NCI-H446 treated with DMSO at 0.1 percent for 48 hours (cell line): ENCODE results near the gene CNNM1.

Experiments used
- DNase-seq: peaks from one replicate; lab custom pipeline; 2025; lab: John Stamatoyannopoulos, UW

CNNM1 gene

GRCh38 chr10:99418910-99419624, 89.9 kb downstream of the CNNM1 start:
- DNase-seq: no peak

DNA sequence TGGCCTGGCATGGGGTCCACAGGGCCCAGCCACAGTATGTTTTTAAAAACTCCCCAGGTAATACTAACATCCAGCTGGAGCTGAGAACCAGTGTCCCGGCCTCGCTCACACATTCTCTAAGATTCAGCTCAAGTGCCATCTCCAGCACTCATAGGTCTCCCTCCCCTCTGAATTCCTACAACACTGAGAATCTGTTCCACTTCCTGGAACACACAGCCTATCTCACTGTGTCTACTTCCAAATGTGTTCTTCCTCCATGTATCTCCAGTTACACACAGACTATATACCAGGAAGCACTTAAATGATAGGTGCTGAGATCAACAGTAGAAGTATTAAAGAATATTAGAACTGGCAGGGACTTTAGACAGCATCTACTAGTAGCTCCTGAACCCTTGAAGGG, 90.5 kb downstream of the CNNM1 start:
- DNase-seq: no peak

DNA sequence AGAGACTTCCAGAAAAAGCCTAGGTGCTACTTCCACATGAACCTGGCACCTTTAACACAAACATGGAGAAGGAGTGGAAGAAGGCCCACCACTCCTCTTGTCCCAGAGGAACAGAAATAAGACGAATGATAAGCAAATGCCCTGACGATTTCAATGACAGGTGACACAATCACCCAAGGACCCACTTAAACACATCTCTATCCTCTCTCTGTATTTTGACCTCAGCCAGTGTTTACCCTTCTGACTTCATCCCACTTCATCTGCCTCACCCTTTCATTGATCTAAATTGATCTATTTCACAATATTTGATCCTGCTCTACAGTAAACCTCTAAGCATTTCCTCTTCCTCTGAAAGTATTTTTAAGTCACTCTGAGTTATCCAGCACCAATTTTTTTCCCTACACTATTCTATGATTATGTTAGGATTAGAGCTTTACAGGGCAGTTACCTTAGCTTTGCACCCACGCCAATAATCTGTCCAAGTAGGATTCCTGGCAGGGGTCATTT, 92.1 kb downstream of the CNNM1 start:
- no peak for DNase-seq

DNA sequence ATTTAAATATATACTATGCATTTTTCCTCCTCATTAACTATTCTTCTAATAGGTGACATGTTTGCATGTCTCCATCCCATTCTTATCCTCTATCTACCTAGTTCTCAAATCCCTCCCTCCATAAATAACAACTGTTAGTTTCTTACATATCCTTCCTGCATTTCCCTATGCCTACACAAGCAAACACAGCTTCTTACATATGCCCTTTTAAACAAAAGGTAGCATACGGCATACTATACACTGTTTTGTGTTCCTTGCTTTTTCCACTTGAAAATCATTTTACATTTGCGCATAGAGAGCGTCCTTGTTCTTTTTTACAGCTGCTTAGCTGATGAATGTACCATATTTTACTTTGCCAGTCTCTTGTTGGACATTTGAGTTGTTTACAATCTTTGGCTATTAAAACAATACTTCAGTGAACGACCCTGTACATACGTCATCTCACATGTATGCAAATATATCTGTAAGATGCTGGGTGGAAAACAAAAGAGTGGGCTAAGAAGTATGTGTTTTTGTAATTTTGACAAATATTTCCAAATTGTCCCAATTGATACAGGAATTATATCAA, 93.5 kb downstream of the CNNM1 start:
- no peak for DNase-seq

DNA sequence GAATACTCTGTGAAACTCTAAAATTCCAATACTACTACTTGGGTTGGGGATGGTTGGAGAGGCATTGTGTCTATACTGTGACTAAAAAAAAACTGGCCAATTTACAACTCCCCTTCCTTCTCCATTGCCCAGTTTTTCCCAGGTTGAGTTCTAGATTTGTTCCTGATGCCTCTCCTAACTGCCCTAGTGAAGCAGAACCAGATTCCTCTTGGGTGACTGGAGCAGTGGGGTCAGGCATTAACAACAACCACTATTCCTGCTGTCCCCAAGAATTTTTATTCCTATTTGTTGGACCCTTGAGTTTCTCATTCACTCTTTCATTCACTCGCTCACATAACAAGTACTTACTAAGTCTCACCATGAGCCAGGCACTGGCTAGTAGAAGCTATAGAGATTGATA, 95.5 kb downstream of the CNNM1 start:
- DNase-seq: no peak

GRCh38 chr10:99425204-99425603, 96.0 kb downstream of the CNNM1 start:
- DNase-seq: no peak

DNA sequence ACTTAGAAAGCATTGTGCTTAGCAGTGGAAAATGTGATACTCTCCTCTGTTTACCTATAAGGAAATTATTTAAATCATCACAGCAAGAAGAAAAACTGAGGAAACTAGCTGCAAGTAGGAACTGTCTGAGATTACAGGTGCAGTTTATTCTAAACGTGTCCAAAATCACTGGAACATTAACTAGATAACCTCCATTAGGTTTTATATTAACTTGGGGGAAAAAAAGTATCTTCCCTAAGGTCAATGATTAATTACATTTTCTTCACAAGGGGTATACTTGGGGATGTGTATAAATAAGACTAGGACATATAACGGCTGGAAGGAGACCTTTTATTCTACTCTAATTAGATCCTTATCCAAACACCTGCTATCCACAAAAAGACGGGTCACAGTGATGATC, 97.5 kb downstream of the CNNM1 start:
- no peak for DNase-seq

DNA sequence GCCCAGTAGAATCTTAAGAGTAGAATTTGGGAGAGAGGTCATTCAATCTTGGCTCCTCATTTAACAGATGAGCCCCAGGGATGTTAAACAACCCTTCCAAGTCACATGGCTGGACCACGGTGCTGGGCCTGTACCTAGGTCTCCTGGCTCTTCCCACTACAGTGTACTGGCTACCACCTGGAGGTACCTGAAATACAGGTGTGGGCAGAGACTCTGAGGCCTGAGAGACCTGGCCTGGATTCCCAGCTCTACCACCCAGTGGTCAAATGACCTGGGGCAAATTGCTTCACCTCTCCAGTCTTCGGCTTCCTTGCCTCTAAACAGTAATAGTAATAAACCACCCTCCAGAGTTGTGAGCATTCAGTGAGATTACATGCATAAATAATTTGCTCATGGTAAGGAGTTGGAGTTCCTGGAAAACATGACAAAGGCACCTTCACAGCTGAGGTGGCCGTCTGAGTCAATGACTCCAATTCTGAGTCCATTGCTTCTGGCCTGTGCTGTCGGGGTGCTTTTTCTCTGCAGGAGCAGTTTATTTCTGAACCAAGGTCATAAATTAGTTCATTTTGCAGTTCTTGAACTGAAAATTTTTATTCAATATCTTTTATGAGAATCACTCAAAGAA, 98.5 kb downstream of the CNNM1 start:
- DNase-seq: no peak

GRCh38 chr10:99429517-99430095, 100.5 kb downstream of the CNNM1 start:
- no peak for DNase-seq

GRCh38 chr10:99430116-99430450, 100.9 kb downstream of the CNNM1 start:
- no peak for DNase-seq

- peak; percentile 90 for DNase-seq
Observed at GRCh38 chr10:99430451-99431189, 101.5 kb downstream of the CNNM1 start, which contains the start of gene GOT1. GOT1 (minus strand) TSS chr10:99430624; CDS start chr10:99430565, 59 bp downstream.

- no peak for DNase-seq
Observed at GRCh38 chr10:99431190-99431760, 102.1 kb downstream of the CNNM1 start.

GRCh38 chr10:99432047-99432446, 102.9 kb downstream of the CNNM1 start:
- DNase-seq: no peak

- no peak for DNase-seq
Observed at GRCh38 chr10:99432881-99433280, 103.7 kb downstream of the CNNM1 start.

DNA sequence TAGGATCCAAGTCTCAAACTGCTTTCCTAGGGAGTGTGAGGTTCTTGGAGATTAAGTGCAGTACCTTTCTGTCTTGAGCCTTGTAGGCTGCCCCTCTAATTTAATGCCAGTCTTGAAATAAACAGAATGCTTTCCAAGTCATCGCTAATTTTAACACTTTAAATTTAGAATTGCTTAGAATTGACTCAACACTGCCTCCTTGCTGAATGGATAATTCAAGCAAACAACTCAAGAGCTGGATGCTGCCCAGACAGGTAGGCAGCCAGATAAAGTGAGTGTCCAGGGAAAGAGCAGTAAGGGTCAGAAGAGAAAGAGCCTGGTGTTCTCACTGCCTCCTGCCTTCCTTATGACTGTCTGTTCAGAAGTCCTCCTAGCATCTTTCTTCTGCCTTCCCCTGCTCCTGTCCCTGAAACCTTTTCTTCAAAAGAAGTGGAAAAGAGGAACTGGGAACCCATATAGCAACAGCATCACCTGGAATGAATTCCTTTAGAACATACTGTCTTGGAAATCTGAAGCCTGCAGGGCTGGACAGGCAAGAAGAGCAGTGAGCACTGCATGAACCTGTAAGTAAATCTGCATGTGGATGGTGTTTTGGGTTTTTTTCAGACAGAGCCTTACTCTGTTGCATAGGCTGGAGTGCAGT, 104.3 kb downstream of the CNNM1 start:
- no peak for DNase-seq

DNA sequence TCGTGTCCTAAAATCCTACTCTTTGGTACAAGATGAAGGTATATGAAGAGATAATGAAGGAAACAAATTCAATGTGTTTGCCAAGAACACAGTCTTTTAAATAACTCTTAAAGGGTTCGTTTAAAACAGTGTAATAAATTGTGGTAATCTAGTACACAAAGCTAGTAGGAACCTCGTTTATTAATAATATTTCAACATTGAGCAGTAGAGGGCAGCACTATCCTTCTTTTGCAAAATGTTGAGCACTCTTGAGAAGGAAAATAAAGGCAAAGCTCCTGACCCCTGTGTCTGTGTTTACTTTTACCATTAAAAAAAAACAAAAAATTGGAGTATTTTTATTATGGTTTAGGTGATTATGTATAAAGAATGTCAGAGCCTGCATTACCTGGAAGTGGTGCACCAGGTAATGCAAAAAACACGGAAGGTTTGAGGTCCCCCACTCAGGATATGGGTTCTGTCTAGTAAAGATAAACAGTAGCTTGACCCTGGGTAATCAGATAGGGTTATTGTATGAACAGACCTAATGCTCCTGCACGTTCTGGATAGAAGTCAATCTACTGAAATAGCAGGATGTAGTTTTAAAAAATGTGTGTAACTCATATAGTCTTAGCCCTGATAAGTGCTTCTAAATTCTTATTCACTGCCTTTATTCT, 107.0 kb downstream of the CNNM1 start:
- no peak for DNase-seq

- DNase-seq: no peak
Observed at GRCh38 chr10:99438890-99439289, 109.7 kb downstream of the CNNM1 start.

DNA sequence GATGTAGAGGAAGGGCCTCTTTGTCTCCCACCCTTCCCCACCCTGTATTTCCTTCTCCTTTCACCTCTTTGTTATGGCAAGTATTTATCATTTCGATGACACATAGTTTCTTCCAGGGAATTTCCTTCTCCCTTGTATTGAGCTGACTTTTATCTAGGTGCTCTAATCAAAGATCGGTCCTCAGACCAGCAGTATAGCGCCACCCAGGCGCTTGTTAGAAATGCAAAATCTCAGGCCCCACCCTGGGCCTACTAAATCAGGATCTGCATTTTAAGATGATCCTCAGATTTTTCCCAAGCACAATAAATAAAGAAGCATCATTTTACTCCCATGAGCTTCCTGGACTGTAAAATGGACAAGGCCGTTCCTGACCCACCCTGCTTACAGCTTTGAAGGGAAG, 113.2 kb downstream of the CNNM1 start:
- no peak for DNase-seq

DNA sequence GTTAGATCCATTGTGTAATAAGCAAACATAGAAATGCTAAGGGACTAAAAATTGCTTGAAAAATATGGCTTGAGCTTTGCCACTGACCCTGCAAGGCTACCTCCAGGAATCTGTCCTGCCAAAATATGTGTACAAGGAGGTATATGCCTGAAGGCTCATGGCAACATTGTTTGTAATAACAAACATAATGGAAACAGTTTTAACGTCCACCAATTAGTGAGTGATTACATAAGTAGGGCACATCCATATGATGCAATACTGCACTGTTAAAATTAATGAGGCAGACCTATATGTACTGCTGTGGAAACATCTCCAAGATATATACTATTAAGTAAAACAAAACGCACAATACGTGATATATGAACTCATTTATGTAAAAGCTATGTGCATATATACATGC, 114.3 kb downstream of the CNNM1 start:
- DNase-seq: no peak
